Right lobe of liver (tissue), 4 donors: ENCODE data around the gene PRPF6.
"Not testable (repeated sequence)": the region's sequence is repeated elsewhere in the genome, so short reads cannot be mapped to it uniquely, and the experiment has no call there.

Experiments
- CTCF ChIP-seq, 4 donors: fragments of 200-600 bp in 3 of 4; fragments of 450-650 bp in 1 of 4; IDR thresholded peaks; one replicate each; pipeline versions ENCODE4 v1.5.1 to v1.8.0; 2016 to 2022; ENCODE audit warnings: antibody characterized with exemption in 4 of 4, mild to moderate bottlenecking in 2 of 4
- POLR2A ChIP-seq: fragments of 450-650 bp; IDR thresholded peaks from one replicate; pipeline ENCODE4 v1.6.1; 2017; ENCODE audit warnings: antibody characterized with exemption, mild to moderate bottlenecking
- donor health status: DM: no; HTN: no; CAD: no.
- donor health status: DM: no; HTN: no; CAD: no.
- donor health status: DM: no; HTN: yes; CAD: no.

- TF ChIP-seq POLR2A; CTCF (IDR thresholded peaks at IDR 0.05): not testable (repeated sequence)
Measured at GRCh38 chr20:63976511-63976910, 4.4 kb upstream of the PRPF6 start.
